Measurements from ENCODE around the gene WARS2. TPM values are rescaled to one million over a fixed set of nuclear protein-coding genes. Genes with fewer than 3 reads are reported as not detected.
A peak's percentile ranks its signal among the peaks of the same experiment; 100 is the strongest.

WARS2 gene
- total and polyA plus RNA-seq, 4 donors: 8.3 to 20.9 (median 15.6) TPM

DNA sequence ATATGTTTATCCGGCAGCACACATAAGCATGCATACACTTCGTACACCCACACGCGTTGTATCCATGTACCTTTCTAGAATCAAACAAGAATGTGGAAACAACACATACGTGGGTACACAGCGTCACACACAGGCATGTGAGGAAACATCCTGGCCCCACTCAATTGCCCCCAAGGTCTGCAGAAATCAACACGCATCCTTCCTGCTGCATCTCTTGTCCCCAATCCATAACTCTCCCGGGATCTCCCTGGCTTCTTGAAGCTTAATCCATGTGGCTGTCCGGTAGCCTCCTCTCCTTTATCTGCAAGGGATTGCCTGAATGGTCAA, 146.8 kb downstream of the WARS2 start:
- Histone ChIP-seq H3K9me3 (ENCODE audit: control insufficient read depth, insufficient read depth, low read length) (peaks cover 1% of the 10 kb centered on the region), H3K27ac (ENCODE audit: low read depth, low read length) (no peak overlapping the region), H3K36me3 (ENCODE audit: control insufficient read depth, insufficient read depth, low read length) (no peaks in the 10 kb centered on the region), H3K4me1 (ENCODE audit: control insufficient read depth, insufficient read depth, low read length) (peaks cover 18% of the 10 kb centered on the region), H3K27me3 (ENCODE audit: control insufficient read depth, insufficient read depth, low read length) (peaks cover 100% of the 10 kb centered on the region), H3K4me3 (ENCODE audit: low read depth, low read length) (no peak overlapping the region)
- WGBS (ENCODE audit: insufficient coverage): 3% methylated on average over 9 of the region's 9 CpGs
- peak in 1 of 6 donors; percentile 22 for DNase-seq (ENCODE audit: low read depth in 4 of 6, low spot score in 6 of 6)

DNA sequence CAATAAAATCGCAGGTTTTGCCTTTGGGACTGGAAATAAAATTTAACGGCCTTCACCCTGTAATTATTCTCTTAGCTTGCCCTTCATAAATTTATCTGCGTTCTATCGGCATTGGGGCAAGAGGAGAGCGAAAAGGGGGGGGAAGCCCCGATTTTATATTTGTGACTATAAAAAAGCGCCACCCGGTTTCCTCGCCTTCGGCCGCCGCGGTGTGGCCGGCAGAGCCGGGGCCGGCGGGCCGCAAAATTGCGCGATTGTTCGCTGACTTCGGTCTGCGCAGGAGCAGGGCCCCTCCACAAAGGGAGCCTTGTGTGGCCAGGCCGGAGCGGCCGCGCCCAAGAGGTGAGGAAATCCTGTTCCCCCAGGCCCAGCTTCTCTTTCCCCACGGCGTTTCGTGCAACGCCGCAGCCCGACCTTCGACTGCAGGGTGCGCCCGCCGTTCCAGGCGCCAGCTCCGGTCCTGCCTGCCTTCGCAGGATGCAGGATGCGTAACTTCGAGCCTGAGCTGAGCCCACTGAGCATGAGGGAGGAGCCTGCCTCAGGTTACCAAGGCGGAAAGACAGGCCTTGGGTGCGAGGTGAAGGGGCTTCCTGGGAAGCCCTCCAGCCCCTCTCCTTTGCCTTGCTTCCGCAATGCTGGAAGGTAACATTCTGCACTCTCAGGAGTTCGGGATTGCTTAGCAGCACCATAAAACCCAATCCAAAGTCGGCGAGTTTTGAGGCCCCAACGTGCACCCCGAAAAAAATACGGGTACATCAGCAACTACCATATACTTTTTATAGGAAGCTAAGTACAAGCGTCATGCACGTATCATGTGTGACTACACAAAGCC, 147.4 kb downstream of the WARS2 start:
- no peak overlapping the region for H3K27ac ChIP-seq (ENCODE audit: low read depth, low read length)
- H3K36me3 ChIP-seq (ENCODE audit: control insufficient read depth, insufficient read depth, low read length): no peaks in the 10 kb centered on the region
- H3K9me3 ChIP-seq (ENCODE audit: control insufficient read depth, insufficient read depth, low read length): peaks cover 1% of the 10 kb centered on the region
- WGBS (ENCODE audit: insufficient coverage): 2% methylated on average over 45 of the region's 53 CpGs
- peaks cover 21% of the 10 kb centered on the region for H3K4me1 ChIP-seq (ENCODE audit: control insufficient read depth, insufficient read depth, low read length)
- peak in 2 of 6 donors; percentile 40 to 44 for DNase-seq (ENCODE audit: low read depth in 4 of 6, low spot score in 6 of 6)
- H3K27me3 ChIP-seq (ENCODE audit: control insufficient read depth, insufficient read depth, low read length): peaks cover 100% of the 10 kb centered on the region
- no peak overlapping the region for H3K4me3 ChIP-seq (ENCODE audit: low read depth, low read length)

DNA sequence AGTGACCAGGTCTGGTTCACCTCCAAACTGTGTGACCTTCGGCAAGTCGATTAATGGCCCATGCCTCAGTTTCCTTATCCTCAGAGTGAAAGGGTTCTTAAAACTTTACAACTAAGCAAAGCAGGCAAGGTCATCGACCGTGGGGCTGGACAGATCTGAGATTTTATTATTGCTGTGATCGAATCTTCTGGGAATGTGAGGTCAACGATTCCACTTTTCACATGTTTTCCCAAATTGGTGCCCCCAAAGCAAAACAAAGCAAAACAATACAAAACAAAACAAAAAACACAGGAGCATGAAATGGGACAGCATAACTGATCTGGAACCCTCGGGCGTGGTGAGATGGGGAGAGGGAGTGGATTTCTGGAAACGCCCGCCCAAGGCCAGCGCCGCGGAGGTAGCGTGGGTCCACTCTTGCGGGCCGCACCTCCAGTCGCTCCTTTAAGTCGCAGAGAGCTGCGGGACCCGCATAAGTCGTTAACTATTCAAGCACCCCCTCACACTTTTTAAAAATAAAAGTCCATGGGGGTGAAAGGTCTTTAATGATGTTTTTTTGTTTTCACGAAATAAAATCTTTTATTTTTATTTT, 148.1 kb downstream of the WARS2 start:
- WGBS (ENCODE audit: insufficient coverage): 5% methylated on average over 4 of the region's 22 CpGs
- H3K4me3 ChIP-seq (ENCODE audit: low read depth, low read length): no peak overlapping the region
- no peaks in the 10 kb centered on the region for H3K36me3 ChIP-seq (ENCODE audit: control insufficient read depth, insufficient read depth, low read length)
- H3K4me1 ChIP-seq (ENCODE audit: control insufficient read depth, insufficient read depth, low read length): peaks cover 28% of the 10 kb centered on the region
- DNase-seq (ENCODE audit: low read depth in 4 of 6, low spot score in 6 of 6): peak in 1 of 6 donors; percentile 14
- H3K27me3 ChIP-seq (ENCODE audit: control insufficient read depth, insufficient read depth, low read length): peaks cover 100% of the 10 kb centered on the region
- H3K27ac ChIP-seq (ENCODE audit: low read depth, low read length): no peak overlapping the region
- H3K9me3 ChIP-seq (ENCODE audit: control insufficient read depth, insufficient read depth, low read length): peaks cover 1% of the 10 kb centered on the region

DNA sequence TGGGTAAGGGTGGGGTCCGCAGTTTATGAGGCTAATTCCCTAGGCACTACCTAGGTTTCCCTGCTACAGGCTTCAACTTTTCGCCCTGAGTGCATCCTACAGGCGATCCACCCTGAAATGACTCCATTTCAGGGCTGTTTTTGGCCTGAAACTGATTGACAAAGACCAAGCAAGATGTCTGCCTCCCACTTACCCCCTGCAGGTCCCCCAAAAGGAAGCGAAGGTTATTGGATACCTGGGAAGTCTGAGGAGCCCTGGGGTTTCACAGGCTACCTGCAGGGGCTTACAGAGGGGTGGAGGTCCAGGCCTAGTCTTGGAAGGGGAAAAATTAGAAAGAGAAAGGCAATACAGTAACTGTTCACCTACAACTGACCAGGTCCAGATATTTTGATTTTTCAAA, 149.0 kb downstream of the WARS2 start:
- Histone ChIP-seq H3K9me3 (ENCODE audit: control insufficient read depth, insufficient read depth, low read length) (peaks cover 1% of the 10 kb centered on the region), H3K4me1 (ENCODE audit: control insufficient read depth, insufficient read depth, low read length) (peaks cover 33% of the 10 kb centered on the region), H3K27me3 (ENCODE audit: control insufficient read depth, insufficient read depth, low read length) (peaks cover 100% of the 10 kb centered on the region), H3K36me3 (ENCODE audit: control insufficient read depth, insufficient read depth, low read length) (no peaks in the 10 kb centered on the region), H3K4me3 (ENCODE audit: low read depth, low read length) (no peak overlapping the region), H3K27ac (ENCODE audit: low read depth, low read length) (no peak overlapping the region)
- no peak for DNase-seq (ENCODE audit: low read depth in 4 of 6, low spot score in 6 of 6)
- WGBS (ENCODE audit: insufficient coverage): 36% methylated on average over 2 of the region's 4 CpGs

DNA sequence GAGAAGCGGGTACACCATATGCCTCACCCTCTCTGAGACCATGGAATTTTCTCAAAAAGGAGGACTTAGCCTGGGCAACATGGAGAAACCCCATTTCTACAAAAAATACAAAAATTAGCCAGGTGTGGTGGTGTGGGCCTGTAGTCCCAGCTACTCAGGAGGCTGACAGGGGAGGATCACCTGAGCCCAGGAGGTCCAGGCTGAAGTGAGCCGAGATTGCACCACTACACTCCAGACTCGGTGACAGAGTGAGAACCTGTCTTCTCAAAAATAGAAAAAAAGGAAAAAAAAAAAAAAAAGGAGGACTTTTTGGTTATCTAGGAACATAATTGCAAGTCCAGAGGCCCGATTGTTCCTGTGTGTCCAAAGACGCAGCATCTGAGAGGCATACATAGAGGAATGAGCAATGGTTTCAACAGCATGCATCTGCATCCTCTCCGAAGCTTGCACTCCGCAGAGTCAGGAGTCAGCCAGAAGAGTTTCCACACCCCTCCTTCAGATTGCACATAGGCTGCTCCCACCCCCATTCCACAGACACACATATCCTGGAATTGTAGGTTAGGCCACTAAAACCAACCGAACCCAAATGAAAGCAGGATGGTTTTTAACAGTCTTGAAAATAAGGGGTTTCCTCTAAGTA, 149.8 kb downstream of the WARS2 start:
- no peak overlapping the region for H3K4me3 ChIP-seq (ENCODE audit: low read depth, low read length)
- H3K27me3 ChIP-seq (ENCODE audit: control insufficient read depth, insufficient read depth, low read length): peaks cover 100% of the 10 kb centered on the region
- H3K27ac ChIP-seq (ENCODE audit: low read depth, low read length): no peak overlapping the region
- DNase-seq (ENCODE audit: low read depth in 4 of 6, low spot score in 6 of 6): no peak
- WGBS (ENCODE audit: insufficient coverage): 24% methylated on average over 3 of the region's 8 CpGs
- H3K9me3 ChIP-seq (ENCODE audit: control insufficient read depth, insufficient read depth, low read length): peaks cover 1% of the 10 kb centered on the region
- H3K4me1 ChIP-seq (ENCODE audit: control insufficient read depth, insufficient read depth, low read length): peaks cover 33% of the 10 kb centered on the region
- no peaks in the 10 kb centered on the region for H3K36me3 ChIP-seq (ENCODE audit: control insufficient read depth, insufficient read depth, low read length)

DNA sequence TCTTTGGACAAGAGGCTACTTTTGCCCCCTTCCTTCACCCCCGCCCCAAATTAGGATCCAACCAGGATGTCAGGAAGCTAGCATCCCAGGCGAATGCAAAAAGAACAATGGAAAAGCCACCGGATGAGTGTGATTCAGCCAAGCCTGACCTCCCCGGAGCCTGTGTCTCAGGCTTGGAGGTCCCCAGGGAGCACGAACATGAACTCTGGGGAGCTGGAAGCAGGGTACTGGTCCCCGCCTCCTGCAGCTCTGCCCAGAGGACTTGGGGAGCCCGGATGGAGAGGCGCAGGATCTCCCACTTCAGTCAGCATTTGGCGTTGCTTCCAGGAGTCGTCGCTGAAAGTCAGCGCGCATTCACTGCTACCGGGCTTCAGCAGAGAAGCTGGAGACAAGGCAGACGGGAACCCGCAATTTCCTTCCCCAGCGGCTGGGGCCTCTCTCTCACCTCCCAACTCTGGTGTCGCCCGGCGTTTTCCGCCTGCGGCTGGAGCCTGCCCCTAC, 150.5 kb downstream of the WARS2 start:
- Histone ChIP-seq H3K4me3 (ENCODE audit: low read depth, low read length) (no peak overlapping the region), H3K27ac (ENCODE audit: low read depth, low read length) (no peak overlapping the region), H3K9me3 (ENCODE audit: control insufficient read depth, insufficient read depth, low read length) (peaks cover 1% of the 10 kb centered on the region), H3K36me3 (ENCODE audit: control insufficient read depth, insufficient read depth, low read length) (no peaks in the 10 kb centered on the region), H3K27me3 (ENCODE audit: control insufficient read depth, insufficient read depth, low read length) (peaks cover 100% of the 10 kb centered on the region), H3K4me1 (ENCODE audit: control insufficient read depth, insufficient read depth, low read length) (peaks cover 39% of the 10 kb centered on the region)
- DNase-seq (ENCODE audit: low read depth in 4 of 6, low spot score in 6 of 6): no peak
- 19% methylated on average over 21 of the region's 22 CpGs for WGBS (ENCODE audit: insufficient coverage)

DNA sequence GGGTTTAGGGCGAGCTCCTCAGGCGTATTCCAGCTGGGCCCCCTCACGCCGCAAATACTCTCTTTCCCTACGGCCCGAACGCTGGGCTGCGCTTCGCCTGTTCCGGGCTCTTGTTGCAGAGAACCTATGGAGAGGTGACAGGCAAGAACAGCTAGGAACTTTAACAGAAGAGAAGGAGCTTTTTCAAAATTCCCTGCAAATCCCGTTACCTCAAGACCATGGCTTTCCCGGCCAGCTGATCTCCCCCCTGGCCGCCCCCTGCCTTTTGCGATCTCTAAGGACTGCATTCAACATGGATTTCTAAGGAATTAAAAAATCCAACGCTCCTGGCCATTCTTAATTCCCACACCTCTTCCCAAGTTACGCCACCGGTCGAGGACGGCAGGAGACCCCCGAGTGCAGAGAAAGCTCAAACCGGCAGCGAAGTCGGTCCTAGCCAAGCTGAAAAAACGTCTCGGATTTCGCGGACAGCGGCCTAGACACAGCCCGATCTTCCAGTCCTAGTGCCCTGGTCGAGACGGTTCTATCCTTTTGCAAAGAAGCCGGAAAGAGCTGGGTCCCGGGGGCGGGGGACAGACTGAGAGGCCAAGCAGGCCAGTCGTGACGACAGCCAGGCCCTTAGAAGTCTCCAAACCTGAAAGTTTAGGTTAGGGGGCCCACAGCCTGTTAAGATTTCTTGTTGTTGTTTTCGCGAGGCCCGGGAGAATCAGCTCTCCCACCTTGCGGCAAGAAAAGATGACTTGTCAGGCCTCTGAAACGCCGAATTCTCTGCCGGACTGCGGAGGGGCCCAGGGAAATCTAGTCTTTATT, 151.2 kb downstream of the WARS2 start:
- Histone ChIP-seq H3K9me3 (ENCODE audit: control insufficient read depth, insufficient read depth, low read length) (peaks cover 1% of the 10 kb centered on the region), H3K27me3 (ENCODE audit: control insufficient read depth, insufficient read depth, low read length) (peaks cover 100% of the 10 kb centered on the region), H3K27ac (ENCODE audit: low read depth, low read length) (peak overlapping the region; percentile 21), H3K4me3 (ENCODE audit: low read depth, low read length) (no peak overlapping the region), H3K4me1 (ENCODE audit: control insufficient read depth, insufficient read depth, low read length) (peaks cover 46% of the 10 kb centered on the region), H3K36me3 (ENCODE audit: control insufficient read depth, insufficient read depth, low read length) (no peaks in the 10 kb centered on the region)
- peak in 2 of 6 donors; percentile 15 to 34 for DNase-seq (ENCODE audit: low read depth in 4 of 6, low spot score in 6 of 6)
- WGBS (ENCODE audit: insufficient coverage): 12% methylated on average over 40 of the region's 44 CpGs

DNA sequence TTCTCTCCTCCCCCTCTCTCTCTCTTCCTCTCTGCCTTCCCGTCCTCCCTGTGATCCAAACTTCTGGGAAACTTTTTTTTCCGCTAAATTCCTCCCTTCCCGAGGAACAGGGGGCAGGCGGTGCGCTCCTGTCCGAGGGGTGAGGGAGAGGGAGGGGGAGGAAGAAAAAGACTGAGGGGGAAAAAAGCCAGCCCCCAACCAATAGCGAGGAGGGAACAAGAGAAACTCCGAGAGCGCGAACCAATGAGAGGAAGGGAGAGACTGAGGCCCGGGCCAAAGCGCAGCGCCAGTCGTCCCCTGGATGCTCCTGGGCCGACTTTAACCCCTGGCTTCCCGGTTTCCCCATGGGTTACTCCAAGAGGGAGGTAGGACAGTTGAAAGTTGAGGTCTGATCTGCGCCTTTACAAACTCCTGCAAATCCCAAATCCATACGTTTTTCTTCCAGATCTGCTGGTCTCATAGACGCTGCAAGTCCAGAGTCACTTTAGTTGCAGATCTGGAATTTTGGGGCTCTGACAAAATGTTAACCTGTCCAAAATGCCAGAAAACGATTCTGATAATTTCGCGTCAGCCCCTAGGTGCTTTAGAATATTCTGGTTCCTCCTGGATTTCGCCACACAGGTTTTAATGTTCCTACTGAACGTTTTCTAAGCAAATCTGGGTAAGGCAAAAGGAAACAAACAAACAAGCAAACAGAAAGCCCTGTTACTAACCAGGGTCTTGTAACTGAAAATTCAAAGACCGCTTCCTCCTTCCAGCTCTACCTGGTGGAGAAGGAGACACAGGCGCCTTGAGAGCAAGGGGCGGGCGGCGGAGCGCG, 152.1 kb downstream of the WARS2 start, which contains the start of gene TBX15:
Gene TBX15, minus strand, starts transcription at position 158 of the 820 bp plus-strand sequence. CDS start 548 bp downstream, outside the sequence.
- Histone ChIP-seq H3K4me3 (ENCODE audit: low read depth, low read length) (peak within 1 kb of the TSS; percentile 37), H3K9me3 (ENCODE audit: control insufficient read depth, insufficient read depth, low read length) (peaks cover 1% of the 10 kb centered on the region), H3K4me1 (ENCODE audit: control insufficient read depth, insufficient read depth, low read length) (peaks cover 50% of the 10 kb centered on the region), H3K36me3 (ENCODE audit: control insufficient read depth, insufficient read depth, low read length) (no peaks in the 10 kb centered on the region), H3K27ac (ENCODE audit: low read depth, low read length) (peak within 1 kb of the TSS; percentile 65), H3K27me3 (ENCODE audit: control insufficient read depth, insufficient read depth, low read length) (peaks cover 100% of the 10 kb centered on the region)
- 9% methylated on average over 15 of the region's 31 CpGs for WGBS (ENCODE audit: insufficient coverage)
- DNase-seq (ENCODE audit: low read depth in 4 of 6, low spot score in 6 of 6): peak in 2 of 6 donors; percentile 28 to 62

Data from spinal cord (tissue), 10 donors.